Mammary epithelial cell (primary cell): ENCODE data around the gene PON1.

Source experiments
- CTCF ChIP-seq, 2 donors: IDR thresholded peaks in 1 of 2; conservative IDR thresholded peaks in 1 of 2; 2 replicates each; pipeline ENCODE4 v1.5.1; 2011 to 2012; ENCODE audit warnings: inconsistent platforms in 2 of 2, low read length in 2 of 2, mild to moderate bottlenecking in 2 of 2, control low read depth in 1 of 2, low read depth in 1 of 2; ENCODE audit not compliant: insufficient read depth in 1 of 2; ENCODE audit errors: extremely low read depth in 1 of 2
- EZH2 ChIP-seq: IDR thresholded peaks from 2 replicates; pipeline ENCODE4 v1.6.1; 2012; ENCODE audit warnings: low read length, inconsistent platforms, borderline replicate concordance

GRCh38 chr7:95330204-95330960, 6.0 kb upstream of the PON1 start:
- TF ChIP-seq EZH2 (no peak), CTCF (conservative IDR thresholded peaks at IDR 0.05 in 1 of 2, IDR thresholded peaks at IDR 0.05 in 1 of 2; ENCODE audit: extremely low read depth in 1 of 2, insufficient read depth in 1 of 2, low read depth in 1 of 2, low read length in 2 of 2) (no peak)
